Measurements from ENCODE around the gene ZAP70.

- no peak for TF ChIP-seq EZH2 (IDR thresholded peaks at IDR 0.05)
- no peak for TF ChIP-seq POLR2AphosphoS5 (IDR thresholded peaks at IDR 0.05; ENCODE audit: borderline replicate concordance, low read depth, low read length)
- no peak for TF ChIP-seq FOXP2 (optimal IDR thresholded peaks at IDR 0.05; ENCODE audit: control extremely low read depth, extremely low read length, insufficient read depth)
Observed at GRCh38 chr2:97704989-97705388, 8.4 kb upstream of the ZAP70 start.

Data from SK-N-MC (cell line).